NB4 (cell line): ENCODE results near the gene ILDR2.

Experiments
- CTCF ChIP-seq: IDR thresholded peaks from one replicate; pipeline ENCODE4 v1.5.1; 2012; ENCODE audit warnings: low read depth, low read length
- POLR2A ChIP-seq: IDR thresholded peaks from 2 replicates; pipeline ENCODE4 v1.6.1; 2011; ENCODE audit warnings: mild to moderate bottlenecking; ENCODE audit not compliant: insufficient read length; ENCODE audit errors: extremely low read depth

GRCh38 chr1:166977951-166978350, 2.6 kb upstream of the ILDR2 start:
- TF ChIP-seq CTCF, result no peak
- TF ChIP-seq POLR2A, result no peak
